HG02943 (cell line): ENCODE results near the gene UGT1A3.
"Not testable (repeated sequence)": the region's sequence is repeated elsewhere in the genome, so short reads cannot be mapped to it uniquely, and the experiment has no call there.

Source experiments
- ATAC-seq: cut with Tn5 transposase; IDR thresholded peaks from one replicate; pipeline ENCODE4 v1.9.1; 2021; ENCODE audit warnings: mild to moderate bottlenecking, low read depth, moderate library complexity; ENCODE audit not compliant: unreplicated experiment

Gene UGT1A3

DNA sequence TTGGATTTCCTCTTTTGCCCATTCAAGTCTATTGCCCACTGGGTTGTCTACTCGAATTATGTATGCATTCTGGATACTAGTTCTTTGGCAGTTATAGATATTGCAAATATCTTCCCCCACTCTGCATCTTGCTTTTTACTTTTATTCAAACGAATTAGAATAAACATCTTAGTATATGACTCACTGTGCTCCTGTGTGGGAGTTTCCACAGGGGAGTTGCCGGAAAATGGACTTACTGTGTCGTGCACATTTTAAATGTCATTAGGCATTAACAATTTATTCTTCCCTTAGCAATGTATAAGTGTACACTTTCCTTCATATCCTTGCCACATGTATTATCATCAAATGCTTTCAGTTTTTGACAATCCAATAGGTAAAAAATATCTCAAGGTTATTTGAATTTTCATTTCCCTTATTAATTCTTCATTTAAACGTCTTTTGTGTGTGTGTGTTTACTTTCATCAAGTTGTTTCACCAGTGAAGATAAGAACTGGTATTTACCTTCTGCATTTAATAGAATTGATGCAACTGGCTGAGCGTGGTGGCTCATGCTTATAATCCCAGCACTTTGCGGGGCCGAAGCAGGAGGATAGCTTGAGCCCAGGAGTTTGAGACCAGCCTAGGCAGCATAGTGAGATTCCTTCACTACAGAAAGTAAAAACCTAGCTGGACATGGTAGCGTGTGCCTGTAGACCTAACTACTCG lies 20.8 kb upstream of the UGT1A3 start:
- ATAC-seq: no peak

DNA sequence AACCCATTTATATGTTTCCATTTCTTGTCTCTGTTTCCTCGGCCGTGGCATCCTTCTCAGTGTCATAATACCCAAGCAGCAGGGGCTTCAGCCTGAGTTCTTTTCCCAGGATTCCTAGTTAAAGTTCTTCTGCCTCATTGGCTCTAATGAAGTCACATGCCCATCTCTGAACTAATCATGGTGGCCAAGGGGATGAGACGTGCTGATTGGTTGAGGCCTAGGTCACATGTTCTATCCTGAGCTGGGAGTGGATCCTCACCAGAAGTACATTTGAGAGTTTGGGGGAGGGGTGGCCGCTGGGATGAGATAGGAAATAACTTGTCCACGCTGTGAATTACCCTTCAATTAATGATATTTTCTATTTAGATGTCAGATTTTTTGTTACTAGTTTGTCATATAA lies 19.9 kb upstream of the UGT1A3 start:
- ATAC-seq: no peak

GRCh38 chr2:233711312-233712008 lies 17.4 kb upstream of the UGT1A3 start:
- ATAC-seq: no peak

DNA sequence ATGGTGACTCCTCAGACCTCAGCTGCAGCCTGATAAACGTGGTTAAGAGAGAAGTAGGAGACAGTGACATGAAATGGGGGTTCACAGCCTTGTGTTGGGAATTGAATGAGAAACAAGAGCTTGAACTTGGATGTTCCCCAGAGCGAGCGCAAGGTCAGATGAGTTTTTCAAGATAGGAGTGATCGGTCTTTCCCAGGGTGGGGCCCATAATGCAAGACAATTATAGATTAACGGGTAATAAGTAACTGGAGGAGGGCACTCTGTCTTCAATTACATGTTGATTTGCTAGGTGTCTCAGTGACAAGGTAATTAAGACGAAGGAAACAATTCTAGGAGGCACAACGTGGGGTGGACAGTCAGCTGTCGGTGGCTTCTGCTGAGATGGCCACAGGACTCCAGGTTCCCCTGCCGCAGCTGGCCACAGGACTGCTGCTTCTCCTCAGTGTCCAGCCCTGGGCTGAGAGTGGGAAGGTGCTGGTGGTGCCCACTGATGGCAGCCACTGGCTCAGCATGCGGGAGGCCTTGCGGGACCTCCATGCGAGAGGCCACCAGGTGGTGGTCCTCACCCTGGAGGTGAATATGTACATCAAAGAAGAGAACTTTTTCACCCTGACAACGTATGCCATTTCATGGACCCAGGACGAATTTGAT lies 16.1 kb upstream of the UGT1A3 start, which contains the start of gene UGT1A5:
UGT1A5 (plus strand) TSS at position 297 of the 651 bp plus-strand sequence; CDS start at position 382, 85 bp downstream.
- ATAC-seq: no peak

GRCh38 chr2:233713262-233713615 lies 15.6 kb upstream of the UGT1A3 start:
- no peak for ATAC-seq

DNA sequence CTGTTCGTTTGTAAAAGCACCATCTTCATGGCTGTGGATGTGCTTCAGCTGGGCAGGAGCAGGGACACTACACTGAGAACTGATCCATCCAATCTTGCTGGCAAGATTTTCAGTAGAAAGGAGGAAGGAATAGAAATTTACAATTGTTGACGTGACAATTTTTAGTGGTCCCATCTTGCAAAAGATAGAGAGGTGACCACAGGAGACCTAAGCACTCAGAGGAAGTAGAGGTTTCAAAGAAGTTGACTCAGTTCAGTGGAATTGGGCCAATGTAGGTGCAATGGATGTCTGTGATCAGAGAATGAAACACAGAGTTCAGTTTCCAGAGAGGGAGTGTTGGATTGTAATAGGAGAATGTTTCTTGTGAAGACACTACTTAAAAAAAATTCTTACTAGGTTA lies 14.7 kb upstream of the UGT1A3 start:
- ATAC-seq: no peak

- ATAC-seq: no peak
These were observed 10.3 kb upstream of the UGT1A3 start, which contains the start of gene UGT1A4 for GRCh38 chr2:233718552-233718951. UGT1A4 (plus strand) TSS chr2:233718736; CDS start chr2:233718821, 85 bp downstream.

DNA sequence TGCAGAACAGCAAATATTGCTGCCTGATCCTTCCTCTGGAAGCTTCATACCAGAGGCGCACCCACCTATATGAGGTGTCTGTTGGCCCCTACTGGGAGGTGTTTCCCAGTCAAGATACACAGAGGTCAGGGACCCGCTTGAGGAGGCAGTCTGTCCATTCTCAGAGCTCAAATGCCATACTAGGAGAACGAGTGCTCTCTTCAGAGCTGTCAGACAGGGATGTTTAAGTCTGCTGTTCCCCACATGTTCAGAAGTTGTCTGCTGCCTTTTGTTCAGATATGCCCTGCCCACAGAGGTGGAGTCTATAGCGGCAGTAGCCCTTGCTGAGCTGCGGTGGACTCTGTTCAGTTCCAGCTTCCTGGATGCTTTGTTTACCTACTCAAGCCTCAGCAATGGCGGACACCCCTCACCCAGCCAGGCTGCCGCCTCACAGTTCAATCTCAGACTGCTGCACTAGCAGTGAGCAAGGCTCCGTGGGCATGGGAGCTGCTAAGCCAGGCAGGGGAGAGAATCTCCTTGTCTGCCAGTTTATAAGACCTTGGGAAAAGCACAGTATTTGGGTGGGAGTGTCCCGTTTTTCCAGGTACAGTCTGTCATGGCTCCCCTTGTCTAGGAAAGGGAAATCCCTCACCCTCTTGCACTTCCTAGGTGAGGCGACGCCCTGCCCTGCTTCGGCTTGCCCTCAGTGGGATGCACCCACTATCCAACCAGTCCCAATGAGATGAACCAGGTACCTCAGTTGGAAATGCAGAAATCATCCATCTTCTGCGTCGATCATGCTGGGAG lies 8.2 kb downstream of the UGT1A3 start:
- ATAC-seq: not testable (repeated sequence)

DNA sequence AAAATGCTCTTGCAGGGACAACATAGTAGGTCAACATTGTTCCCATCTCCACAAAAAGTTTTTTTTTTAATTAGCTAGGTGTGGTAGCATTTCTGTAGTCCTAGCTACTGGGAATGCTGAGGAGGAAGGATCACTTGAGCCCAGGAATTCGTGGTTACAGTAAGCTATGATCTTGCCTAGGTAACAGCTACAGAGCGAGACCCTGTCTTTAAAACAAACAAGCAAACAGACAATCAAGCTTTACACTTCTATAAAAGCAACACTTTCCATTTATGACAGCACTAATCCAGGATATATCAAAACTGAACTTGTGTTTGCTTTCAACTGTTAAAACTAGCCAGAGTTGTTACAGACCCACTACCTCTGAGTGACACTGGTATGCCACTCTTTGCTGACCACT lies 12.0 kb downstream of the UGT1A3 start:
- no peak for ATAC-seq

GRCh38 chr2:233743464-233744259 lies 14.8 kb downstream of the UGT1A3 start:
- no peak for ATAC-seq

DNA sequence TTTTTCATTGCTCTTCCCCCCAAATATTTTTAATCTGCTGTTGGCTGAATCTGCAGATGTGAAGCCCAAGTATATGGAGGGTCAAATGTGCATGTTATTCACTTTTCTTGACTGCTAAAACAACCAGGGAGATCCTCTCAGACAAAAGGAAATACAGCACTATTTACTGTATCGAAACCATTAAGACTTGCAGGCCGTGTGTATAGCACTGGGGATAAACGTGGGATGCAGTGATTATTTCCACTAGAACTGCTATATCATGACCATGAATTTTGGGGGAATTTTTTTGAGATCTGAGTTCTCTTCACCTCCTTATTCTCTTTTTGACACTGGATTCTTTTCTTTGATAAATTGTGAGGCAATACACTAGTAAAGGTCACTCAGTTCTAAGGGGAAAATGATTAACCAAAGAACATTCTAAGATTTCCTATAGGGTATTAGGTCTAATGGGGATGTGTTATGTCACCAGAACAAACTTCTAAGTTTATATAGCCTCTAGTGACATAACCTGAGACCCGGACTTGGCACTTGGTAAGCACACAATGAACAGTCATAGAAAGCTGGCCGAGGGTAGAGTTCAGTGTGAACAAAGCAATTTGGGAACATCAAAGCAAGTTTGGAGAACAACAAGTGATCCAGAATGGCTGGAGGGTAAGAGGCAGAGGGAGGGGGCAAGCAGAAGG lies 16.4 kb downstream of the UGT1A3 start:
- no peak for ATAC-seq

DNA sequence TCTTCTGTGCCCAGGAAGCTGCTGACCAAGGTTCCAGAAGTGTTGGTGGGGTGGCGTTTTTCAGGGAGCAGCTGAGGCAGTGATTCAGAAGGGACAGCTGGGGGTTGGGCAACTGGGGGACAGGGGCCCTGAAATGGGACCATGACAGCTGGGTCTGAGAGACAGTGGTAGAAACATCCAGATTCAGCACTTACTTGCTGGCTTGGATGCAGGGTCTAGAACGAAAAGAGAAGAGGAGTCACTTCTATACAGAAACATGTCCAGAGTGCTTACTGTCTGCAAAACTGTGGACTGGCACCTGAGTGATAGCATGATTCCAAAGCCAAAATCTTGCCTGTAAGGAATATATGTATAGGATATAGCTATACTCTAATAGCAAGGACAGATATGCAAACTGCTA lies 17.0 kb downstream of the UGT1A3 start:
- not testable (repeated sequence) for ATAC-seq

DNA sequence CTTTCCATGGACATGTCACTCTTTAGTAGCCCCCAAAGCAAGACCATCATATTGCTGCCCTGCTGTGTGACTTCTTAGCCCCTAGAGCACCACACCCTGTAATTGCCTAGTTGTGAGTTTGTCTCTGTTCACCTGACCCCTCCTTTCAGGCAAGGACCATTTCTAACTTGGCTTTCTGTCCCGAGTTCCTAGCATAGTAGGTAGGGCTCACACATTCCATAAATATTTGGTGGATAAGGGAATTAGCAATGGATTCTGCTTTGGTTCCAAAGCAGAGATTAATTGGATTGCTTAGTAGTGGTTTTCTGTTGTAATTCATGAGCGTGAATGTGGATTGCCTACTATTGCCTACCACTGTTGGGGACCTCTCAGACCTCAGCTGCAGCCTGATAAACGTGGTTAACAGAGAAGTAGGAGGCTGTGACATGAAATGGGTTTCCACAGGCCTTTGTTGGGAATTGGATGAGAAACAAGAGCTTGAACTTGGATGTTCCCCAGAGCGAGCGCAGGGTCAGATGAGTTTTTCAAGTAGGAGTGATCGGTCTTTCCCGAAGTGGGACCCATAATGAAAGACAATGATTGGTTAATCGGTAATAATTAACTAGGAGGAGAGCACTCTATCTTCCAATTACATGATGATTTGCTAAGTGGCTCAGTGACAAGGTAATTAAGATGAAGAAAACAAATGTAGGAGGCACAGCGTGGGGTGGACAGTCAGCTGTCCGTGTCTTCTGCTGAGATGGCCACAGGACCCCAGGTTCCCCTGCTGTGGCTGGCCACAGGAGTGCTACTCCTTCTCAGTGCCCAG lies 17.8 kb downstream of the UGT1A3 start:
- no peak for ATAC-seq

- no peak for ATAC-seq
These were observed 18.4 kb downstream of the UGT1A3 start for GRCh38 chr2:233747283-233747544.

DNA sequence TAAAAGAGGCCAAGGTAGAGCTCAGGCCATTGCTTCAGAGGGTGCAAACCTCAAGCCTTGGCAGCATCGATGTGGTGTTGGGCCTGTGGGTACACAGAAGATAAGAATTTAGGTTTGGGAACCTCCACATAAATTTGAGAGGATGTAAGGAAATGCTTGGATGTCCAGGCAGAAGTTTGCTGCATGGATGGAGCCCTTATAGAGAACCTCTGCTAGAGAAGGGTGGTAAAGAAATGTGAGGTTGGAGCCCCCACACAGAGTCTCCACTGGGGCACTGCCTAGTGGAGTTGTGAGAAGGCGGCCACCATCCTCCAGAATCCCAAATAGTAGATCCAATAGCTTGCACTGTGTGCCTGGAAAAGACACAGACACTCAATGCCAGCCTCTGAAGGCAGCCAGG lies 21.8 kb downstream of the UGT1A3 start:
- ATAC-seq: not testable (repeated sequence)

DNA sequence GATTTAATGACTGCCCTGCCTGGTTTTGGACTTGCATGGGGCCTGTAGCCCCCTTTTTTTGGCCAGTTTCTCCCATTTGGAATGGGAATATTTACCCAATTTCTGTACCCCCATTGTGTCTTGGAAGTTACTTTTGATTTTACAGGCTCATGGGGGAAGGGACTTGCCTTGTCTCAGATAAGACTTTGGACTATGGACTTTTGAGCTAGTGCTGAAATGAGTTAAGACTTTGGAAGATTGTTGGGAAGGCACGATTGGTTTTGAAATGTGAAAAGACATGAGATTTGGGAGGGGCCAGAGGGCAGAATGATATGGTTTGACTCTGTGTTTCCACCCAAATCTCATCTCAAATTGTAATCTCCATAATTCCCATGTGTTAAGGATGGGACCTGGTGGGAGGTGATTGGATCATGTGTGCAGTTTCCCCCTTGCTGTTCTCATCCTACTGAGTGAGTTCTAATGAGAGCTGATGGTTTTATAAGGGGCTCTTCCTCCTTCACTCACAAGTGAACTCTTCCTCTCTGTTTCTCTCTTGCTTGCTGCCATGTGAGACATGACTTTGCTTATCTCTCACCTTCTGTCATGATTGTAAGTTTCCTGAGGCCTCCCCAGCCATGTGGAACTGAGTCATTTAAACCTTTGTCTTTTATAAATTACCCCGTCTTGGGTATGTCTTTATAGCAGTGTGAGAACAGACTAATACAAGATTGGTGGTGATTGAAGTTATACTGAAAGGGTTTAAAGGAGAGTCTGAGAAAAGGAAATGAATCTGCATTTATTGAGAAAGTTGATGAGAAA lies 22.6 kb downstream of the UGT1A3 start:
- not testable (repeated sequence) for ATAC-seq

GRCh38 chr2:233754872-233755611 lies 26.2 kb downstream of the UGT1A3 start:
- no peak for ATAC-seq
